GM12878 (cell line): ENCODE measurements around the gene HSPB3. TPM values are rescaled to one million over a fixed set of nuclear protein-coding genes. Genes with fewer than 3 reads are reported as not detected.

Experiments
- ATAC-seq: fragments of 200-7000 bp; cut with Tn5 transposase; 3 replicates; pipeline ENCODE4 v1.9.1; 2020; ENCODE audit warnings: mild to moderate bottlenecking, moderate library complexity
- BruUV-seq: library from RNA; stranded (reverse); fragments of 400-500 nt; replicated peaks from 2 replicates; lab custom pipeline; 2021; lab: Mats Ljungman, UMichigan
- CTCF ChIA-PET: fragments of 300-600 bp; sonication (Branson Sonifier 250); formaldehyde crosslinking; extraction: SDS; loops from one replicate; lab custom pipeline; 2021; ENCODE audit warnings: inconsistent platforms; lab: Yijun Ruan, JAX
- POLR2A ChIA-PET: fragments of 350-600 bp; formaldehyde crosslinking; extraction: SDS; loops from one replicate; lab custom pipeline; 2021; ENCODE audit warnings: inconsistent platforms; lab: Charles Lee
- RAD21 ChIA-PET: fragments of 300-600 bp; sonication (Branson Sonifier 250); formaldehyde crosslinking; loops from one replicate; lab custom pipeline; 2023; ENCODE audit warnings: antibody characterized with exemption; ENCODE audit not compliant: unreplicated experiment; lab: Charles Lee
- SMC1A ChIA-PET: fragments of 300-600 bp; sonication (Branson Sonifier 250); formaldehyde crosslinking; loops from one replicate; lab custom pipeline; 2023; ENCODE audit not compliant: unreplicated experiment, uncharacterized antibody; lab: Charles Lee
- DNase-seq: peaks from one replicate; pipeline ENCODE4 v3.0.0-alpha.2; 2011; ENCODE audit warnings: low read depth, low spot score
- FAIRE-seq: peaks from 3 replicates; lab custom pipeline; 2011; peaks lifted over from hg19 to GRCh38; lab: Jason Lieb, UNC
- H2AFZ ChIP-seq: 2 replicates; pipeline ENCODE4 v1.6.0; 2011; ENCODE audit warnings: low read depth, low read length, control low read depth; ENCODE audit not compliant: control insufficient read depth
- H3K27ac ChIP-seq: 2 replicates; pipeline ENCODE4 v1.5.1; 2011; ENCODE audit warnings: control low read depth; ENCODE audit not compliant: control insufficient read depth, insufficient read depth
- H3K27me3 ChIP-seq, 2 experiments: replicated peaks in 1 of 2; 2 replicates each; pipeline versions ENCODE4 v1.6.0 to v1.6.1; 2011; ENCODE audit warnings: low read length in 1 of 2; ENCODE audit not compliant: control insufficient read depth in 2 of 2, insufficient read depth in 2 of 2
- H3K36me3 ChIP-seq, 2 experiments: 2 replicates each; pipeline ENCODE4 v1.5.1; 2011; ENCODE audit warnings: low read length in 1 of 2; ENCODE audit not compliant: control insufficient read depth in 2 of 2, insufficient read depth in 2 of 2
- H3K4me1 ChIP-seq: 2 replicates; pipeline ENCODE4 v1.6.1; 2011; ENCODE audit warnings: mild to moderate bottlenecking, low read length, moderate library complexity, mixed read lengths; ENCODE audit not compliant: control insufficient read depth, insufficient read depth
- H3K4me2 ChIP-seq: 2 replicates; pipeline ENCODE4 v1.6.0; 2011; ENCODE audit warnings: control low read depth; ENCODE audit not compliant: control insufficient read depth, insufficient read depth
- H3K4me3 ChIP-seq: fragments of 200-600 bp; sonication (generic); 2 replicates; pipeline ENCODE4 v1.5.1; 2016
- H3K79me2 ChIP-seq: 2 replicates; pipeline ENCODE4 v1.6.0; 2011; ENCODE audit warnings: low read length; ENCODE audit not compliant: control insufficient read depth, insufficient read depth
- H3K9ac ChIP-seq: 2 replicates; pipeline ENCODE4 v1.8.0; 2011; ENCODE audit warnings: low read length, control low read depth, mixed read lengths; ENCODE audit not compliant: control insufficient read depth, insufficient read depth
- H3K9me3 ChIP-seq: replicated peaks from 3 replicates; pipeline ENCODE4 v1.5.1; 2011; ENCODE audit warnings: mild to moderate bottlenecking, low read length; ENCODE audit not compliant: control insufficient read depth, insufficient read depth
- H4K20me1 ChIP-seq: 2 replicates; pipeline ENCODE4 v1.6.0; 2011; ENCODE audit not compliant: control insufficient read depth, insufficient read depth
- CBFB ChIP-seq: IDR thresholded peaks from 2 replicates; pipeline ENCODE4 v1.6.1; 2016; ENCODE audit warnings: antibody characterized with exemption, low read depth
- CEBPB ChIP-seq, 2 experiments: fragments of 150-350 bp in 1 of 2; IDR thresholded peaks; 2 replicates each; pipeline ENCODE4 v1.6.1; 2012 to 2014; ENCODE audit warnings: low read depth in 2 of 2, low read length in 2 of 2, borderline replicate concordance in 1 of 2, inconsistent platforms in 1 of 2
- CHD1 ChIP-seq: IDR thresholded peaks from 2 replicates; pipeline ENCODE4 v1.6.1; 2012; ENCODE audit warnings: low read depth, low read length, improper control_type of control experiment
- CREM ChIP-seq: IDR thresholded peaks from 2 replicates; pipeline ENCODE4 v1.6.1; 2014; ENCODE audit warnings: antibody characterized with exemption, low read depth
- EGR1 ChIP-seq, 2 experiments: IDR thresholded peaks; 1 replicate in 1 of 2; 2 replicates in 1 of 2; pipeline ENCODE4 v1.6.1; 2011 to 2012; ENCODE audit warnings: low read depth in 2 of 2, low read length in 2 of 2, borderline replicate concordance in 1 of 2, mild to moderate bottlenecking in 1 of 2, moderate library complexity in 1 of 2
- HDAC2 ChIP-seq: fragments of 200-600 bp; sonication (generic); IDR thresholded peaks from 2 replicates; pipeline ENCODE4 v1.6.1; 2017
- KDM1A ChIP-seq: fragments of 200-600 bp; sonication (generic); IDR thresholded peaks from 2 replicates; pipeline ENCODE4 v1.6.1; 2016; ENCODE audit warnings: borderline replicate concordance
- KLF5 ChIP-seq: fragments of 450-650 bp; IDR thresholded peaks from 2 replicates; pipeline ENCODE4 v1.6.1; 2014; ENCODE audit warnings: mild to moderate bottlenecking; ENCODE audit not compliant: partially characterized antibody
- MEF2A ChIP-seq: IDR thresholded peaks from 2 replicates; pipeline ENCODE4 v1.6.1; 2011; ENCODE audit warnings: low read depth, mild to moderate bottlenecking, low read length, moderate library complexity; ENCODE audit not compliant: insufficient read depth
- NFIC ChIP-seq: IDR thresholded peaks from 2 replicates; pipeline ENCODE4 v1.6.1; 2012; ENCODE audit warnings: low read depth, mild to moderate bottlenecking, inconsistent platforms, low read length, moderate library complexity
- NFYB ChIP-seq: IDR thresholded peaks from 2 replicates; pipeline ENCODE4 v1.6.1; 2011; ENCODE audit warnings: low read depth, mild to moderate bottlenecking, low read length, improper control_type of control experiment, moderate library complexity; ENCODE audit not compliant: insufficient read depth
- NR2F1 ChIP-seq: fragments of 450-650 bp; conservative IDR thresholded peaks from 2 replicates; pipeline ENCODE4 v1.6.1; 2017; ENCODE audit warnings: mild to moderate bottlenecking
- RAD51 ChIP-seq: fragments of 450-650 bp; IDR thresholded peaks from 2 replicates; pipeline ENCODE4 v1.6.1; 2016; ENCODE audit warnings: moderate library complexity, mild to moderate bottlenecking, inconsistent platforms
- RFX5 ChIP-seq: IDR thresholded peaks from 2 replicates; pipeline ENCODE4 v1.6.1; 2011; ENCODE audit warnings: low read depth, low read length, improper control_type of control experiment
- TCF12 ChIP-seq: IDR thresholded peaks from 2 replicates; pipeline ENCODE4 v1.6.1; 2011; ENCODE audit warnings: low read depth, mild to moderate bottlenecking, low read length
- TCF7 ChIP-seq: IDR thresholded peaks from 2 replicates; pipeline ENCODE4 v1.6.1; 2014; ENCODE audit warnings: antibody characterized with exemption, borderline replicate concordance
- ZSCAN29 ChIP-seq: fragments of 450-650 bp; IDR thresholded peaks from 2 replicates; pipeline ENCODE4 v1.6.1; 2017; ENCODE audit warnings: mild to moderate bottlenecking, moderate library complexity
- WGBS: methylation state at CpG from one replicate; pipeline ENCODE4 v1.1.6; 2016; ENCODE audit warnings: low lambda C conversion rate; ENCODE audit not compliant: insufficient replicate concordance, insufficient coverage; ENCODE audit errors: missing lambda C conversion rate; 5-methylcytosine and 5-hydroxymethylcytosine counted together
- in situ Hi-C: fragments of 300-500 bp; cut with MboI; formaldehyde crosslinking; loops from 9 replicates; pipeline ENCODE4 v1.14.3; 2018; ENCODE audit warnings: mixed read lengths
- intact Hi-C: fragments of 100-400 bp; cut with micrococcal nuclease; formaldehyde crosslinking; loops from one replicate; pipeline ENCODE4 v1.14.2; 2022; ENCODE audit not compliant: unreplicated experiment
- polyA plus RNA-seq, 11 experiments: library from polyadenylated mRNA; depleted of rRNA in 4 of 11; unstranded in 6 of 11; stranded (reverse) in 5 of 11; fragments of >200 nt; fragmentation: Nextera tagmentation in 4 of 11; fragmentation: Illumina TruSeq in 1 of 11; extraction: Ambion mirVana in 4 of 11; extraction: Trizol in 1 of 11; gene quantifications; 1 replicate in 1 of 11; 2 replicates in 10 of 11; pipeline versions ENCODE4 v1.2.1 to v1.2.3, GENCODE V29; 2011 to 2016; ENCODE audit warnings: inconsistent platforms in 2 of 11, missing spikeins in 2 of 11, low read depth in 1 of 11
- total RNA-seq, 4 experiments: library from RNA; depleted of rRNA in 3 of 4; stranded (reverse); fragments of >200 nt in 3 of 4; fragmentation: Illumina TruSeq in 1 of 4; extraction: Trizol in 1 of 4; gene quantifications; 2 replicates each; pipeline versions ENCODE4 v1.2.1 to v1.2.3, GENCODE V29; 2013 to 2021
- TF ChIP-seq, protein P1 (sequence below): fragments of 150-350 bp; IDR thresholded peaks from 2 replicates; pipeline ENCODE4 v1.6.1; 2014; ENCODE audit warnings: mild to moderate bottlenecking, low read depth, low read length
- TF ChIP-seq, protein P2 (sequence below): fragments of 450-650 bp; formaldehyde crosslinking; IDR thresholded peaks from 2 replicates; pipeline ENCODE4 v1.4.0; 2020; ENCODE audit warnings: mild to moderate bottlenecking, moderate library complexity
- TF ChIP-seq, protein P3 (sequence below): IDR thresholded peaks from 2 replicates; pipeline ENCODE4 v1.6.1; 2012; ENCODE audit warnings: low read depth, low read length, improper control_type of control experiment

The HSPB3 gene
- total and polyA plus RNA-seq, 10 of the 15 experiments (the other 5 are each of a cell fraction or from before 2014, with no cell fraction given) = 0.11 to 0.60 (median 0.29) TPM; not detected in 7

DNA sequence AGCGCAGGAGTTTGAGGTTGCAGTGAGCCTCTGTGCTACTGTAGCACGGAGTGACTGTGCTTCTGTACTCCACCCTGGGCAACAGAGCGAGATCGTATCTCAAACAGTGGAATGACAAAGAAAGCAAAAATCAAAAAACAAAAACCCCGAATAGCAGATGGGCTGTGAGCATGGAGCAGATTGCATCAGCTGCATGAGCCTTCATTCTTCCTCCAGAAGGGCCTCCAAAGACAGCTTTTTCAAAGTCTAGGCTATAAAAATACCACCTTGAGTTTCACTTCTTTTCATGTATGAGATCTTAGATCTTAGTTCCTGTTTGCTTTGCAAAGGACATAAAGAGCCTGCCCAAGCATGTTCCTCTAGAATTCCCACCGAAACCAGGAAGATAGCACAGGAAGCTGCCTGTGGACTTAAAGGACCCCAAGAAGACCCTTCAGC is 15.0 kb upstream of the HSPB3 start:
- POLR2A ChIA-PET = interaction anchor here (0.8 to 2.9 kb wide), 2 partner anchors 11 to 130 kb away, joined by 3 to 16 read pairs; partner anchors contain the start of gene ARL15
- RAD21 ChIA-PET = interaction anchor here (0.6 to 2.5 kb wide), 12 partner anchors 10 to 404 kb away, joined by 3 to 8 read pairs (median 3); no protein-coding TSS in a partner anchor
- in situ Hi-C loops = no loop called here
- Histone ChIP-seq H3K9ac (no peak overlapping the region), H2AFZ (peak overlapping the region; percentile 51), H3K4me2 (peak overlapping the region; percentile 68), H3K4me1 (peaks cover 21% of the 10 kb centered on the region), H3K79me2 (no peaks in the 10 kb centered on the region), H3K27ac (peak overlapping the region; percentile 51), H3K9me3 (no peaks in the 10 kb centered on the region), H3K4me3 (no peak overlapping the region; the same call in 1 of the 2 replicates), H3K36me3 (no peaks in the 10 kb centered on the region), H4K20me1 (no peaks in the 10 kb centered on the region), H3K27me3 (no peaks in the 10 kb centered on the region; a peak in 1 of 4 replicates)
- intact Hi-C loops = no loop called here
- DNase-seq (peak; percentile 48), ATAC-seq (peak; percentile 88), FAIRE-seq (peak; percentile 78)
- SMC1A ChIA-PET = interaction anchor here (0.9 to 2.6 kb wide), 13 partner anchors 11 to 405 kb away, joined by 3 to 12 read pairs (median 5); no protein-coding TSS in a partner anchor
- BruUV-seq = no TSS peak
- CTCF ChIA-PET = interaction anchor here (0.9 to 5.7 kb wide), 16 partner anchors 9 to 211 kb away, joined by 3 to 111 read pairs (median 5); partner anchors contain the start of gene ARL15
- 34% methylated on average over 6 of the region's 6 CpGs for WGBS
- TF ChIP-seq KLF5 (no peak), NFIC (peak; percentile 63; the same call in 1 of the 2 replicates), TCF12 (0 out of 2 replicates have a peak, but pooled peaks have one; percentile 55), RAD51 (no peak), TCF7 (peak; percentile 79; the same call in 1 of the 2 replicates), ZSCAN29 (no peak), HDAC2 (no peak), CHD1 (no peak), RFX5 (no peak), CBFB (no peak), NFYB (no peak), NR2F1 (no peak), CREM (0 out of 2 replicates have a peak, but pooled peaks have one; percentile 12), EGR1 (IDR thresholded peaks at IDR 0.05; ENCODE audit: borderline replicate concordance in 1 of 2, low read depth in 2 of 2, low read length in 2 of 2) (no peak), KDM1A (no peak), CEBPB (IDR thresholded peaks at IDR 0.05; ENCODE audit: borderline replicate concordance in 1 of 2, low read depth in 2 of 2, low read length in 2 of 2) (no peak), MEF2A (0 out of 2 replicates have a peak, but pooled peaks have one; percentile 36)
- TF ChIP-seq, protein P1, sequence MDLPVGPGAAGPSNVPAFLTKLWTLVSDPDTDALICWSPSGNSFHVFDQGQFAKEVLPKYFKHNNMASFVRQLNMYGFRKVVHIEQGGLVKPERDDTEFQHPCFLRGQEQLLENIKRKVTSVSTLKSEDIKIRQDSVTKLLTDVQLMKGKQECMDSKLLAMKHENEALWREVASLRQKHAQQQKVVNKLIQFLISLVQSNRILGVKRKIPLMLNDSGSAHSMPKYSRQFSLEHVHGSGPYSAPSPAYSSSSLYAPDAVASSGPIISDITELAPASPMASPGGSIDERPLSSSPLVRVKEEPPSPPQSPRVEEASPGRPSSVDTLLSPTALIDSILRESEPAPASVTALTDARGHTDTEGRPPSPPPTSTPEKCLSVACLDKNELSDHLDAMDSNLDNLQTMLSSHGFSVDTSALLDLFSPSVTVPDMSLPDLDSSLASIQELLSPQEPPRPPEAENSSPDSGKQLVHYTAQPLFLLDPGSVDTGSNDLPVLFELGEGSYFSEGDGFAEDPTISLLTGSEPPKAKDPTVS = no peak
- TF ChIP-seq, protein P2, sequence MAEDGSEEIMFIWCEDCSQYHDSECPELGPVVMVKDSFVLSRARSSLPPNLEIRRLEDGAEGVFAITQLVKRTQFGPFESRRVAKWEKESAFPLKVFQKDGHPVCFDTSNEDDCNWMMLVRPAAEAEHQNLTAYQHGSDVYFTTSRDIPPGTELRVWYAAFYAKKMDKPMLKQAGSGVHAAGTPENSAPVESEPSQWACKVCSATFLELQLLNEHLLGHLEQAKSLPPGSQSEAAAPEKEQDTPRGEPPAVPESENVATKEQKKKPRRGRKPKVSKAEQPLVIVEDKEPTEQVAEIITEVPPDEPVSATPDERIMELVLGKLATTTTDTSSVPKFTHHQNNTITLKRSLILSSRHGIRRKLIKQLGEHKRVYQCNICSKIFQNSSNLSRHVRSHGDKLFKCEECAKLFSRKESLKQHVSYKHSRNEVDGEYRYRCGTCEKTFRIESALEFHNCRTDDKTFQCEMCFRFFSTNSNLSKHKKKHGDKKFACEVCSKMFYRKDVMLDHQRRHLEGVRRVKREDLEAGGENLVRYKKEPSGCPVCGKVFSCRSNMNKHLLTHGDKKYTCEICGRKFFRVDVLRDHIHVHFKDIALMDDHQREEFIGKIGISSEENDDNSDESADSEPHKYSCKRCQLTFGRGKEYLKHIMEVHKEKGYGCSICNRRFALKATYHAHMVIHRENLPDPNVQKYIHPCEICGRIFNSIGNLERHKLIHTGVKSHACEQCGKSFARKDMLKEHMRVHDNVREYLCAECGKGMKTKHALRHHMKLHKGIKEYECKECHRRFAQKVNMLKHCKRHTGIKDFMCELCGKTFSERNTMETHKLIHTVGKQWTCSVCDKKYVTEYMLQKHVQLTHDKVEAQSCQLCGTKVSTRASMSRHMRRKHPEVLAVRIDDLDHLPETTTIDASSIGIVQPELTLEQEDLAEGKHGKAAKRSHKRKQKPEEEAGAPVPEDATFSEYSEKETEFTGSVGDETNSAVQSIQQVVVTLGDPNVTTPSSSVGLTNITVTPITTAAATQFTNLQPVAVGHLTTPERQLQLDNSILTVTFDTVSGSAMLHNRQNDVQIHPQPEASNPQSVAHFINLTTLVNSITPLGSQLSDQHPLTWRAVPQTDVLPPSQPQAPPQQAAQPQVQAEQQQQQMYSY (CRISPR knock-in tag) = no peak
- TF ChIP-seq, protein P3, sequence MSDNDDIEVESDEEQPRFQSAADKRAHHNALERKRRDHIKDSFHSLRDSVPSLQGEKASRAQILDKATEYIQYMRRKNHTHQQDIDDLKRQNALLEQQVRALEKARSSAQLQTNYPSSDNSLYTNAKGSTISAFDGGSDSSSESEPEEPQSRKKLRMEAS = no peak
